IMR-90 (cell line): ENCODE measurements around the gene EXOC6B. TPM values are rescaled to one million over a fixed set of nuclear protein-coding genes. Genes with fewer than 3 reads are reported as not detected.

Source experiments
- ATAC-seq: fragments of 200-7000 bp; cut with Tn5 transposase; 2 replicates; pipeline ENCODE4 v1.9.1; 2020; ENCODE audit warnings: low read depth, mild to moderate bottlenecking, moderate library complexity
- BruUV-seq: library from RNA; stranded (reverse); fragments of 400-500 nt; replicated peaks from 2 replicates; lab custom pipeline; 2021; lab: Mats Ljungman, UMichigan
- CTCF ChIA-PET: fragments of 300-600 bp; formaldehyde crosslinking; extraction: SDS; loops from one replicate; lab custom pipeline; 2021; ENCODE audit warnings: antibody characterized with exemption; lab: Yijun Ruan, JAX
- POLR2A ChIA-PET: fragments of 300-600 bp; sonication (Branson Sonifier 250); formaldehyde crosslinking; loops from one replicate; lab custom pipeline; 2022; ENCODE audit warnings: antibody characterized with exemption; ENCODE audit not compliant: unreplicated experiment; lab: Charles Lee
- DNase-seq: peaks from one replicate; pipeline ENCODE4 v3.0.0; 2013
- H2AFZ ChIP-seq: replicated peaks from 2 replicates; pipeline ENCODE3; 2013; ENCODE audit warnings: low read length, mild to moderate bottlenecking; ENCODE audit not compliant: poor library complexity
- H2AK5ac ChIP-seq: 2 replicates; pipeline ENCODE4 v1.6.1; 2013; ENCODE audit warnings: low read depth, low read length, inconsistent platforms
- H2AK9ac ChIP-seq: replicated peaks from 2 replicates; pipeline ENCODE3; 2013; ENCODE audit warnings: mild to moderate bottlenecking, low read depth, low read length, moderate library complexity; ENCODE audit not compliant: poor library complexity
- H2BK120ac ChIP-seq: 2 replicates; pipeline ENCODE4 v1.6.1; 2013; ENCODE audit warnings: low read depth, low read length, inconsistent platforms
- H2BK15ac ChIP-seq: 3 replicates; pipeline ENCODE4 v1.6.1; 2013; ENCODE audit warnings: low read depth, low read length, inconsistent platforms
- H2BK20ac ChIP-seq: 2 replicates; pipeline ENCODE4 v1.6.1; 2013; ENCODE audit warnings: low read depth, mild to moderate bottlenecking, inconsistent platforms, low read length, moderate library complexity
- H2BK5ac ChIP-seq: 2 replicates; pipeline ENCODE4 v1.6.1; 2013; ENCODE audit warnings: mild to moderate bottlenecking, low read depth, low read length, inconsistent platforms; ENCODE audit not compliant: poor library complexity, severe bottlenecking
- H3K14ac ChIP-seq: replicated peaks from 2 replicates; pipeline ENCODE4 v1.6.1; 2013; ENCODE audit warnings: low read depth, low read length, inconsistent platforms
- H3K18ac ChIP-seq: 2 replicates; pipeline ENCODE4 v1.6.1; 2013; ENCODE audit warnings: low read depth, low read length, control low read depth
- H3K23ac ChIP-seq: 2 replicates; pipeline ENCODE4 v1.6.1; 2013; ENCODE audit warnings: low read depth, low read length, inconsistent platforms
- H3K27ac ChIP-seq: 2 replicates; pipeline ENCODE4 v1.5.1; 2013; ENCODE audit warnings: mild to moderate bottlenecking, control low read depth, low read length; ENCODE audit not compliant: insufficient read depth
- H3K27me3 ChIP-seq: 2 replicates; pipeline ENCODE4 v1.6.1; 2013; ENCODE audit warnings: low read length; ENCODE audit not compliant: control insufficient read depth, insufficient read depth
- H3K36me3 ChIP-seq: 2 replicates; pipeline ENCODE4 v1.6.1; 2013; ENCODE audit warnings: low read length, mixed read lengths; ENCODE audit not compliant: control insufficient read depth, insufficient read depth
- H3K4ac ChIP-seq: 2 replicates; pipeline ENCODE4 v1.6.1; 2013; ENCODE audit warnings: low read depth, low read length, inconsistent platforms
- H3K4me1 ChIP-seq: 2 replicates; pipeline ENCODE4 v1.6.1; 2013; ENCODE audit warnings: low read length, mixed read lengths; ENCODE audit not compliant: control insufficient read depth, insufficient read depth
- H3K4me2 ChIP-seq: 2 replicates; pipeline ENCODE4 v1.6.1; 2013; ENCODE audit warnings: low read depth, mild to moderate bottlenecking, control low read depth, low read length, moderate library complexity
- H3K4me3 ChIP-seq: 2 replicates; pipeline ENCODE4 v1.5.1; 2013; ENCODE audit warnings: low read depth, mild to moderate bottlenecking, control low read depth, low read length, moderate library complexity; ENCODE audit not compliant: insufficient read depth
- H3K56ac ChIP-seq: 2 replicates; pipeline ENCODE4 v1.6.1; 2013; ENCODE audit warnings: low read length, inconsistent platforms; ENCODE audit not compliant: insufficient read depth; ENCODE audit errors: extremely low read depth
- H3K79me1 ChIP-seq, 2 experiments: 2 replicates each; pipeline ENCODE4 v1.6.1; 2013; ENCODE audit warnings: low read length in 2 of 2, inconsistent platforms in 1 of 2, low read depth in 1 of 2
- H3K9ac ChIP-seq: 2 replicates; pipeline ENCODE4 v1.6.1; 2013; ENCODE audit warnings: low read depth, low read length, control low read depth
- H3K9me1 ChIP-seq: 2 replicates; pipeline ENCODE4 v1.6.1; 2013; ENCODE audit warnings: low read length, inconsistent platforms; ENCODE audit not compliant: insufficient read depth
- H3K9me3 ChIP-seq: 2 replicates; pipeline ENCODE4 v1.6.1; 2013; ENCODE audit warnings: low read length; ENCODE audit not compliant: control insufficient read depth, insufficient read depth
- H4K20me1 ChIP-seq: 2 replicates; pipeline ENCODE4 v1.6.1; 2013; ENCODE audit warnings: low read length, inconsistent platforms; ENCODE audit not compliant: insufficient read depth
- H4K5ac ChIP-seq: 2 replicates; pipeline ENCODE4 v1.6.1; 2013; ENCODE audit warnings: mild to moderate bottlenecking, low read depth, low read length, control low read depth
- H4K8ac ChIP-seq, 2 experiments: 2 replicates each; pipeline ENCODE4 v1.6.1; 2013; ENCODE audit warnings: low read depth in 2 of 2, low read length in 2 of 2, control low read depth in 1 of 2, inconsistent platforms in 1 of 2
- H4K91ac ChIP-seq: 2 replicates; pipeline ENCODE4 v1.6.1; 2013; ENCODE audit warnings: low read depth, low read length, inconsistent platforms; ENCODE audit not compliant: insufficient read depth
- CHD1 ChIP-seq: IDR thresholded peaks from 2 replicates; pipeline ENCODE4 v1.6.1; 2012; ENCODE audit warnings: low read depth, low read length, improper control_type of control experiment
- FOS ChIP-seq: fragments of 150-350 bp; IDR thresholded peaks from 2 replicates; pipeline ENCODE4 v1.6.1; 2016; ENCODE audit warnings: low read depth, low read length
- MAFK ChIP-seq: IDR thresholded peaks from 2 replicates; pipeline ENCODE4 v1.6.1; 2012; ENCODE audit warnings: low read depth, low read length, improper control_type of control experiment
- MXI1 ChIP-seq: IDR thresholded peaks from 2 replicates; pipeline ENCODE4 v1.6.1; 2012; ENCODE audit warnings: low read depth, mild to moderate bottlenecking, low read length, moderate library complexity, borderline replicate concordance
- NFE2L2 ChIP-seq: fragments of 150-350 bp; IDR thresholded peaks from 2 replicates; pipeline ENCODE4 v1.6.1; 2016; ENCODE audit warnings: low read depth, mild to moderate bottlenecking, low read length
- POLR2A ChIP-seq: IDR thresholded peaks from 2 replicates; pipeline ENCODE4 v1.6.1; 2012; ENCODE audit warnings: mild to moderate bottlenecking, low read depth, low read length
- RAD21 ChIP-seq: IDR thresholded peaks from 2 replicates; pipeline ENCODE4 v1.6.1; 2012; ENCODE audit warnings: low read length, improper control_type of control experiment
- RCOR1 ChIP-seq: IDR thresholded peaks from 2 replicates; pipeline ENCODE4 v1.6.1; 2012; ENCODE audit warnings: mild to moderate bottlenecking, low read length, improper control_type of control experiment; ENCODE audit not compliant: insufficient replicate concordance
- RFX5 ChIP-seq: IDR thresholded peaks from 2 replicates; pipeline ENCODE4 v1.8.0; 2012; ENCODE audit warnings: low read depth, mild to moderate bottlenecking, low read length, moderate library complexity
- SMC3 ChIP-seq: fragments of 150-350 bp; IDR thresholded peaks from 2 replicates; pipeline ENCODE4 v1.6.1; 2016; ENCODE audit warnings: low read depth, mild to moderate bottlenecking, antibody characterized with exemption, low read length, moderate library complexity
- WGBS, 2 experiments: methylation state at CpG; one replicate each; pipeline versions ENCODE4 v1.1.5 to v1.1.7; 2013; ENCODE audit warnings: missing lambda C conversion rate in 2 of 2; ENCODE audit not compliant: insufficient read length in 1 of 2; ENCODE audit errors: extremely low coverage in 2 of 2; 5-methylcytosine and 5-hydroxymethylcytosine counted together
- dilution Hi-C: fragments of 300-500 bp; cut with HindIII; formaldehyde crosslinking; loops from one replicate; pipeline ENCODE4 v1.14.3; 2018; ENCODE audit warnings: low sequenced_read_pairs; ENCODE audit not compliant: unreplicated experiment
- in situ Hi-C: fragments of 300-500 bp; cut with MboI; formaldehyde crosslinking; loops from 3 replicates; pipeline ENCODE4 v1.14.3; 2019; ENCODE audit warnings: low sequenced_read_pairs, inconsistent platforms, mixed read lengths
- intact Hi-C: fragments of 100-400 bp; cut with micrococcal nuclease; formaldehyde crosslinking; loops from 2 replicates; pipeline ENCODE4 v1.10.0; 2022
- polyA plus RNA-seq, 3 experiments: library from polyadenylated mRNA; depleted of rRNA; stranded (reverse); fragments of >200 nt; gene quantifications; 2 replicates each; pipeline ENCODE4 v1.2.3, GENCODE V29; 2012; ENCODE audit warnings: low replicate concordance in 1 of 3
- total RNA-seq: library from RNA; depleted of rRNA; stranded (reverse); fragments of >200 nt; gene quantifications from 2 replicates; pipeline ENCODE4 v1.2.3, GENCODE V29; 2012
- TF ChIP-seq, protein P1 (sequence below): fragments of 150-350 bp; IDR thresholded peaks from 2 replicates; pipeline ENCODE4 v1.6.1; 2016; ENCODE audit warnings: low read depth, mild to moderate bottlenecking, low read length, moderate library complexity, borderline replicate concordance
- TF ChIP-seq, protein P2 (sequence below): fragments of 150-350 bp; IDR thresholded peaks from 2 replicates; pipeline ENCODE4 v1.6.1; 2017; ENCODE audit warnings: mild to moderate bottlenecking, antibody characterized with exemption, low read length, low read depth

EXOC6B gene
- total and polyA plus RNA-seq, 2 of the 4 experiments (the other 2 are of a cell fraction) = 10.2 to 29.4 TPM

- H3K9me3 ChIP-seq = no peaks in the 10 kb centered on the region
- in situ Hi-C loops (no loop called here), dilution Hi-C loops (no loop called here), intact Hi-C loops (no loop called here)
- H4K8ac ChIP-seq = no peak overlapping the region
- no peak overlapping the region for H2AK9ac ChIP-seq
- WGBS, 2 experiments = no CpG with 5 or more reads among the region's 5 CpGs
- H2BK15ac ChIP-seq = no peak overlapping the region
- H3K27ac ChIP-seq = no peak overlapping the region
- TF ChIP-seq MAFK (no peak), RFX5 (no peak), RCOR1 (no peak), MXI1 (no peak), POLR2A (no peak), FOS (no peak), SMC3 (no peak), RAD21 (no peak), CHD1 (no peak), NFE2L2 (no peak)
- TF ChIP-seq, protein P1, sequence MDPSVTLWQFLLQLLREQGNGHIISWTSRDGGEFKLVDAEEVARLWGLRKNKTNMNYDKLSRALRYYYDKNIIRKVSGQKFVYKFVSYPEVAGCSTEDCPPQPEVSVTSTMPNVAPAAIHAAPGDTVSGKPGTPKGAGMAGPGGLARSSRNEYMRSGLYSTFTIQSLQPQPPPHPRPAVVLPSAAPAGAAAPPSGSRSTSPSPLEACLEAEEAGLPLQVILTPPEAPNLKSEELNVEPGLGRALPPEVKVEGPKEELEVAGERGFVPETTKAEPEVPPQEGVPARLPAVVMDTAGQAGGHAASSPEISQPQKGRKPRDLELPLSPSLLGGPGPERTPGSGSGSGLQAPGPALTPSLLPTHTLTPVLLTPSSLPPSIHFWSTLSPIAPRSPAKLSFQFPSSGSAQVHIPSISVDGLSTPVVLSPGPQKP = no peak
- TF ChIP-seq, protein P2, sequence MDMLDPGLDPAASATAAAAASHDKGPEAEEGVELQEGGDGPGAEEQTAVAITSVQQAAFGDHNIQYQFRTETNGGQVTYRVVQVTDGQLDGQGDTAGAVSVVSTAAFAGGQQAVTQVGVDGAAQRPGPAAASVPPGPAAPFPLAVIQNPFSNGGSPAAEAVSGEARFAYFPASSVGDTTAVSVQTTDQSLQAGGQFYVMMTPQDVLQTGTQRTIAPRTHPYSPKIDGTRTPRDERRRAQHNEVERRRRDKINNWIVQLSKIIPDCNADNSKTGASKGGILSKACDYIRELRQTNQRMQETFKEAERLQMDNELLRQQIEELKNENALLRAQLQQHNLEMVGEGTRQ = no peak
- no peak overlapping the region for H2BK120ac ChIP-seq
- no TSS peak for BruUV-seq
- no peak overlapping the region for H4K91ac ChIP-seq
- DNase-seq (no peak), ATAC-seq (no peak)
- H3K56ac ChIP-seq = no peak overlapping the region
- H2BK5ac ChIP-seq = no peak overlapping the region
- H3K9me1 ChIP-seq = no peaks in the 10 kb centered on the region
- no peak overlapping the region for H3K23ac ChIP-seq
- H4K5ac ChIP-seq = no peak overlapping the region
- no peak overlapping the region for H3K4me3 ChIP-seq
- no peaks in the 10 kb centered on the region for H3K4me1 ChIP-seq
- H4K20me1 ChIP-seq = no peaks in the 10 kb centered on the region
- CTCF ChIA-PET = interaction anchor here (2.5 kb wide), 1 partner anchor 12 kb away, joined by 8 read pairs; no protein-coding TSS in a partner anchor
- no peak overlapping the region for H2AK5ac ChIP-seq
- peaks cover 15% of the 10 kb centered on the region for H3K27me3 ChIP-seq
- no peak overlapping the region for H3K4me2 ChIP-seq
- no peak overlapping the region for H3K14ac ChIP-seq
- H3K9ac ChIP-seq = no peak overlapping the region
- H2AFZ ChIP-seq = no peak overlapping the region
- POLR2A ChIA-PET = no interaction called here
- H3K4ac ChIP-seq = no peak overlapping the region
- H3K79me1 ChIP-seq = no peaks in the 10 kb centered on the region
- no peaks in the 10 kb centered on the region for H3K36me3 ChIP-seq
- no peak overlapping the region for H3K18ac ChIP-seq
- H2BK20ac ChIP-seq = no peak overlapping the region
Observed at GRCh38 chr2:72162574-72162973, 663.3 kb downstream of the EXOC6B start.
